ENCODE data around the gene NIPA2.

Gene NIPA2

GRCh38 chr15:22902981-22903380, 64.5 kb downstream of the NIPA2 start:
- DNase-seq (ENCODE audit: low spot score): no peak

GRCh38 chr15:22903427-22903826, 65.0 kb downstream of the NIPA2 start:
- DNase-seq (ENCODE audit: low spot score): no peak

GRCh38 chr15:22903961-22904534, 65.6 kb downstream of the NIPA2 start:
- no peak for DNase-seq (ENCODE audit: low spot score)

- DNase-seq (ENCODE audit: low spot score): no peak
Observed at GRCh38 chr15:22904736-22905135, 66.3 kb downstream of the NIPA2 start.

GRCh38 chr15:22907161-22907950, 68.9 kb downstream of the NIPA2 start:
- no peak for DNase-seq (ENCODE audit: low spot score)

GRCh38 chr15:22908830-22909229, 70.4 kb downstream of the NIPA2 start:
- DNase-seq (ENCODE audit: low spot score): no peak

- DNase-seq (ENCODE audit: low spot score): no peak
Observed at GRCh38 chr15:22911306-22911705, 72.8 kb downstream of the NIPA2 start.

GRCh38 chr15:22912256-22912655, 73.8 kb downstream of the NIPA2 start:
- no peak for DNase-seq (ENCODE audit: low spot score)

GRCh38 chr15:22913646-22914380, 75.3 kb downstream of the NIPA2 start:
- DNase-seq (ENCODE audit: low spot score): no peak

GRCh38 chr15:22915866-22916515, 77.5 kb downstream of the NIPA2 start:
- no peak for DNase-seq (ENCODE audit: low spot score)

- DNase-seq (ENCODE audit: low spot score): no peak
Observed at GRCh38 chr15:22916606-22917350, 78.3 kb downstream of the NIPA2 start.

- no peak for DNase-seq (ENCODE audit: low spot score)
Observed at GRCh38 chr15:22917556-22917955, 79.1 kb downstream of the NIPA2 start.
